PC-3 (cell line): ENCODE results near the gene VRK3. TPM values are rescaled to one million over a fixed set of nuclear protein-coding genes. Genes with fewer than 3 reads are reported as not detected.
A peak's percentile ranks its signal among the peaks of the same experiment; 100 is the strongest.

ENCODE experiments used
- ATAC-seq: fragments of 200-7000 bp; cut with Tn5 transposase; 2 replicates; pipeline ENCODE4 v1.9.1; 2020; ENCODE audit warnings: mild to moderate bottlenecking, moderate library complexity
- BruUV-seq: library from RNA; stranded (reverse); fragments of 400-500 nt; replicated peaks from 2 replicates; lab custom pipeline; 2021; lab: Mats Ljungman, UMichigan
- CTCF ChIA-PET: fragments of 300-600 bp; sonication (Branson Sonifier 250); formaldehyde crosslinking; loops from one replicate; lab custom pipeline; 2022; ENCODE audit warnings: antibody characterized with exemption; lab: Charles Lee
- POLR2A ChIA-PET: fragments of 300-600 bp; sonication (Branson Sonifier 250); formaldehyde crosslinking; loops from one replicate; lab custom pipeline; 2022; ENCODE audit warnings: antibody characterized with exemption; ENCODE audit not compliant: unreplicated experiment; lab: Charles Lee
- DNase-seq: peaks from one replicate; pipeline ENCODE4 v3.0.0-alpha.2; 2015
- H2AFZ ChIP-seq: fragments of 300-600 bp; sonication (generic); 2 replicates; pipeline ENCODE4 v1.6.0; 2016; ENCODE audit warnings: antibody characterized with exemption, low read length
- H3F3A ChIP-seq: fragments of 300-600 bp; sonication (generic); one replicate; pipeline ENCODE4 v1.6.0; 2017; ENCODE audit warnings: antibody characterized with exemption, low read length, control low read depth, mild to moderate bottlenecking; ENCODE audit not compliant: unreplicated experiment
- H3K27ac ChIP-seq: fragments of 300-600 bp; sonication (generic); 2 replicates; pipeline ENCODE4 v1.5.1; 2016; ENCODE audit warnings: mild to moderate bottlenecking, low read length
- H3K27me3 ChIP-seq: fragments of 300-600 bp; sonication (generic); 2 replicates; pipeline ENCODE4 v1.6.1; 2016; ENCODE audit warnings: low read length, mixed read lengths
- H3K36me3 ChIP-seq: fragments of 300-600 bp; sonication (generic); 2 replicates; pipeline ENCODE4 v1.6.1; 2016; ENCODE audit warnings: low read depth, mixed run types, low read length, mixed read lengths
- H3K4me1 ChIP-seq: fragments of 300-600 bp; sonication (generic); 2 replicates; pipeline ENCODE4 v1.5.1; 2016; ENCODE audit warnings: low read length; ENCODE audit not compliant: insufficient read depth
- H3K4me2 ChIP-seq: fragments of 300-600 bp; sonication (generic); 2 replicates; pipeline ENCODE4 v1.6.0; 2016; ENCODE audit warnings: low read length
- H3K4me3 ChIP-seq: fragments of 300-600 bp; sonication (generic); 2 replicates; pipeline ENCODE4 v1.5.1; 2016; ENCODE audit warnings: mild to moderate bottlenecking, low read length, mixed read lengths
- H3K79me2 ChIP-seq: fragments of 300-600 bp; sonication (generic); 2 replicates; pipeline ENCODE4 v1.6.1; 2017; ENCODE audit warnings: low read length, mixed read lengths
- H3K9ac ChIP-seq: fragments of 300-600 bp; sonication (generic); 2 replicates; pipeline ENCODE4 v1.6.0; 2016; ENCODE audit warnings: mild to moderate bottlenecking, low read length
- H3K9me2 ChIP-seq: fragments of 300-600 bp; sonication (generic); replicated peaks from 2 replicates; pipeline ENCODE4 v1.6.1; 2016; ENCODE audit warnings: mixed run types, low read length, mixed read lengths
- H3K9me3 ChIP-seq: fragments of 300-600 bp; sonication (generic); 2 replicates; pipeline ENCODE4 v1.6.1; 2016; ENCODE audit warnings: low read length, mixed read lengths
- H4K20me1 ChIP-seq: fragments of 300-600 bp; sonication (generic); 2 replicates; pipeline ENCODE4 v1.6.1; 2016; ENCODE audit warnings: low read length, mixed read lengths
- EZH2 ChIP-seq: fragments of 300-600 bp; sonication (generic); IDR thresholded peaks from one replicate; pipeline ENCODE4 v1.6.1; 2017; ENCODE audit warnings: antibody characterized with exemption, mild to moderate bottlenecking, low read length; ENCODE audit not compliant: unreplicated experiment
- EZH2phosphoT487 ChIP-seq: fragments of 300-600 bp; sonication (generic); IDR thresholded peaks from 2 replicates; pipeline ENCODE4 v1.6.1; 2018; ENCODE audit warnings: mild to moderate bottlenecking, antibody characterized with exemption, low read length, borderline replicate concordance
- intact Hi-C: fragments of 100-400 bp; cut with micrococcal nuclease; formaldehyde crosslinking; loops from 2 replicates; pipeline ENCODE4 v1.9.0; 2023
- total RNA-seq: library from RNA; depleted of rRNA; stranded (reverse); fragments of >200 nt; gene quantifications from 2 replicates; pipeline ENCODE4 v1.2.3, GENCODE V29; 2014; rRNA removed
- TF ChIP-seq, protein P1 (sequence below): fragments of 300-600 bp; sonication (generic); conservative IDR thresholded peaks from 2 replicates; pipeline ENCODE4 v1.5.1; 2017; ENCODE audit warnings: antibody characterized with exemption, low read depth, mild to moderate bottlenecking, low read length

The VRK3 gene
- total RNA-seq, 1 experiment from 2014 or later, result 36.3 TPM

GRCh38 chr19:49927526-49928264 is 97.5 kb downstream of the VRK3 start:
- DNase-seq (no peak), ATAC-seq (no peak)
- Histone ChIP-seq H3K79me2 (peaks cover 83% of the 10 kb centered on the region), H3K9me2 (no peaks in the 10 kb centered on the region), H3K27me3 (no peaks in the 10 kb centered on the region), H3K4me3 (peak overlapping the region; percentile 81), H3K9me3 (no peaks in the 10 kb centered on the region), H2AFZ (no peak overlapping the region), H3K9ac (peak overlapping the region; percentile 98), H3K27ac (peak overlapping the region; percentile 92), H3F3A (peaks cover 12% of the 10 kb centered on the region), H3K36me3 (peaks cover 52% of the 10 kb centered on the region), H4K20me1 (peaks cover 37% of the 10 kb centered on the region), H3K4me1 (peaks cover 56% of the 10 kb centered on the region), H3K4me2 (peak overlapping the region; percentile 91)
- BruUV-seq, result no TSS peak
- CTCF ChIA-PET, result no interaction called here
- TF ChIP-seq EZH2 (no peak), EZH2phosphoT487 (no peak)
- POLR2A ChIA-PET, result no interaction called here
- intact Hi-C loops, result no loop called here

DNA sequence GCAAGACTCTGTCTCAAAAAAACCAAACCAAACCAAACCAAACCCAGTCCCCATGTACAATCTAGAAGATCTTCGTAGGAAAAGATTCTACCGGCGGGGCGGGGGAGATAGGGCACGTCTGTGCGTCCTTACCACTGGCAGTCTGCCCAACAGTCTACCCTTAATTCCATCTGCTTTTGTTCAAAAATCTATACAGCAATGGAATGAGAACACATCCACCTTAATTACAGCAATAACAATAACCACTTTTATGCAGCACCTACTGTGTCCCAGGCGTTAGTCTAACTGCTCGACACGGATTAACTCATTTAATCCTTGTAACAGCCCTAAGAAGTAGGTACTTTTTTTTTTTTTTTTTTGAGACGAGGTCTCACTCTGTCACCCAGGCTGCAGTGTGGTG is 98.7 kb downstream of the VRK3 start:
- H2AFZ ChIP-seq, result no peak overlapping the region
- H3F3A ChIP-seq, result peaks cover 8% of the 10 kb centered on the region
- CTCF ChIA-PET, result no interaction called here
- BruUV-seq, result no TSS peak
- H3K27me3 ChIP-seq, result no peaks in the 10 kb centered on the region
- DNase-seq (no peak), ATAC-seq (no peak)
- TF ChIP-seq EZH2, result no peak
- TF ChIP-seq, protein P1, sequence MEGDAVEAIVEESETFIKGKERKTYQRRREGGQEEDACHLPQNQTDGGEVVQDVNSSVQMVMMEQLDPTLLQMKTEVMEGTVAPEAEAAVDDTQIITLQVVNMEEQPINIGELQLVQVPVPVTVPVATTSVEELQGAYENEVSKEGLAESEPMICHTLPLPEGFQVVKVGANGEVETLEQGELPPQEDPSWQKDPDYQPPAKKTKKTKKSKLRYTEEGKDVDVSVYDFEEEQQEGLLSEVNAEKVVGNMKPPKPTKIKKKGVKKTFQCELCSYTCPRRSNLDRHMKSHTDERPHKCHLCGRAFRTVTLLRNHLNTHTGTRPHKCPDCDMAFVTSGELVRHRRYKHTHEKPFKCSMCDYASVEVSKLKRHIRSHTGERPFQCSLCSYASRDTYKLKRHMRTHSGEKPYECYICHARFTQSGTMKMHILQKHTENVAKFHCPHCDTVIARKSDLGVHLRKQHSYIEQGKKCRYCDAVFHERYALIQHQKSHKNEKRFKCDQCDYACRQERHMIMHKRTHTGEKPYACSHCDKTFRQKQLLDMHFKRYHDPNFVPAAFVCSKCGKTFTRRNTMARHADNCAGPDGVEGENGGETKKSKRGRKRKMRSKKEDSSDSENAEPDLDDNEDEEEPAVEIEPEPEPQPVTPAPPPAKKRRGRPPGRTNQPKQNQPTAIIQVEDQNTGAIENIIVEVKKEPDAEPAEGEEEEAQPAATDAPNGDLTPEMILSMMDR, result no peak
- no peak for TF ChIP-seq EZH2phosphoT487
- H3K4me1 ChIP-seq, result peaks cover 52% of the 10 kb centered on the region
- H4K20me1 ChIP-seq, result peaks cover 47% of the 10 kb centered on the region
- POLR2A ChIA-PET, result no interaction called here
- peaks cover 94% of the 10 kb centered on the region for H3K79me2 ChIP-seq
- no peaks in the 10 kb centered on the region for H3K9me2 ChIP-seq
- H3K9me3 ChIP-seq, result no peaks in the 10 kb centered on the region
- H3K4me2 ChIP-seq, result peak overlapping the region; percentile 91; the same call in 1 of the 2 replicates
- no peak overlapping the region for H3K27ac ChIP-seq
- no peak overlapping the region for H3K9ac ChIP-seq
- peaks cover 59% of the 10 kb centered on the region for H3K36me3 ChIP-seq
- intact Hi-C loops, result no loop called here
- H3K4me3 ChIP-seq, result no peak overlapping the region; the same call in 1 of the 2 replicates

Other genes with a start within 250 kb of the VRK3 start
- gene FUZ, start 212.1 kb downstream of the VRK3 start, total RNA-seq, result 9.4 and 10.9 TPM in 2 replicates
- gene MED25, start 207.1 kb downstream of the VRK3 start, total RNA-seq, result 47.5 and 54.9 TPM in 2 replicates
- gene PTOV1, start 174.2 kb downstream of the VRK3 start, total RNA-seq, result 138 and 148 TPM in 2 replicates
- gene PNKP, start 157.8 kb downstream of the VRK3 start, total RNA-seq, result 141 and 172 TPM in 2 replicates
- gene AKT1S1, start 148.0 kb downstream of the VRK3 start, total RNA-seq, result 42.3 and 61.0 TPM in 2 replicates
- gene TBC1D17, start 147.7 kb downstream of the VRK3 start, total RNA-seq, result 17.8 and 18.8 TPM in 2 replicates
- gene IL4I1, start 128.5 kb downstream of the VRK3 start, total RNA-seq, result 0.29 and 2.2 TPM in 2 replicates
- 50.7 and 75.5 TPM in 2 replicates for gene ATF5, start 96.2 kb downstream of the VRK3 start, total RNA-seq
- gene NUP62, start 95.9 kb downstream of the VRK3 start, total RNA-seq, result 129 and 149 TPM in 2 replicates
- not detected in 2 replicates for gene SIGLEC11, start 64.2 kb downstream of the VRK3 start, total RNA-seq
- 18.4 and 18.5 TPM in 2 replicates for gene ZNF473, start 633 bp upstream of the VRK3 start, total RNA-seq
- not detected in 2 replicates for gene IZUMO2, start 137.9 kb upstream of the VRK3 start, total RNA-seq
- 20.2 and 28.5 TPM in 2 replicates for gene MYH14, start 178.2 kb upstream of the VRK3 start, total RNA-seq